ENCODE measurements around the gene PTGR2.

DNA sequence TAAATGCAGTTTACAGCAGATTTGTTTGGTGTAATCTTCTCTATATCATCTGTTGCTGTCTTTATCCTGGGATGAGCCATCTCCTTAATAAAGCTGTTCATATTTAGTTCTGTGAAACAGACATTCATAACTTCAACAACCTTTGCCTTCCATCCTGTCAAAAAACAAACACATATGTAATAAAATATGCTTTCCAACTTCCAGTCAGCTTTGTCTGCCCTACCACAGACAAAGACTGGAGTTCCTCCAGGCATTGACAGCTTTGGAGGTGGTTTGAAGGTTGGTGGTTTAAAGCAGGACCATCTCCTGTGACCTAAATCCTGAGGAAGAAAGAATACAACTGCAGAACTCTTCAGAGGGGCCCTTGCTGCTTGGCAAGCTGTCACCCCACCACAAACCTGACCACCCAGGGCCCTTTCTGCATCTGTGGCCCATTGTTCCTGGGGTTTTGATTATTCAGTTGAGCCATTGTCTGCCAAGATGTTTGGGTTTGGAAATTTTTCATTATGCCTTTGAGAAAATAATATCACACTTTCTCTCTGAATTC, 28.2 kb upstream of the PTGR2 start:
- TF ChIP-seq, protein P1, sequence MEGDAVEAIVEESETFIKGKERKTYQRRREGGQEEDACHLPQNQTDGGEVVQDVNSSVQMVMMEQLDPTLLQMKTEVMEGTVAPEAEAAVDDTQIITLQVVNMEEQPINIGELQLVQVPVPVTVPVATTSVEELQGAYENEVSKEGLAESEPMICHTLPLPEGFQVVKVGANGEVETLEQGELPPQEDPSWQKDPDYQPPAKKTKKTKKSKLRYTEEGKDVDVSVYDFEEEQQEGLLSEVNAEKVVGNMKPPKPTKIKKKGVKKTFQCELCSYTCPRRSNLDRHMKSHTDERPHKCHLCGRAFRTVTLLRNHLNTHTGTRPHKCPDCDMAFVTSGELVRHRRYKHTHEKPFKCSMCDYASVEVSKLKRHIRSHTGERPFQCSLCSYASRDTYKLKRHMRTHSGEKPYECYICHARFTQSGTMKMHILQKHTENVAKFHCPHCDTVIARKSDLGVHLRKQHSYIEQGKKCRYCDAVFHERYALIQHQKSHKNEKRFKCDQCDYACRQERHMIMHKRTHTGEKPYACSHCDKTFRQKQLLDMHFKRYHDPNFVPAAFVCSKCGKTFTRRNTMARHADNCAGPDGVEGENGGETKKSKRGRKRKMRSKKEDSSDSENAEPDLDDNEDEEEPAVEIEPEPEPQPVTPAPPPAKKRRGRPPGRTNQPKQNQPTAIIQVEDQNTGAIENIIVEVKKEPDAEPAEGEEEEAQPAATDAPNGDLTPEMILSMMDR (IDR thresholded peaks at IDR 0.05) = no peak
- no peak for TF ChIP-seq ZFX (IDR thresholded peaks at IDR 0.05; ENCODE audit: borderline replicate concordance)
